Heart left ventricle (tissue), 13 donors: ENCODE measurements around the gene HCN3.
"Not testable (repeated sequence)": the region's sequence is repeated elsewhere in the genome, so short reads cannot be mapped to it uniquely, and the experiment has no call there.

ENCODE experiments used
- POLR2A ChIP-seq, 2 donors: fragments of 450-650 bp; IDR thresholded peaks; one replicate each; pipeline ENCODE4 v1.6.1; 2017; ENCODE audit warnings: antibody characterized with exemption in 2 of 2, mild to moderate bottlenecking in 2 of 2, moderate library complexity in 2 of 2
- TF ChIP-seq, protein P1 (sequence below), 12 donors: fragments of 200-600 bp; sonication (generic) in 4 of 12; IDR thresholded peaks; one replicate each; pipeline versions ENCODE4 v1.5.0 to v1.8.0; 2018 to 2022; ENCODE audit warnings: antibody characterized with exemption in 12 of 12, mild to moderate bottlenecking in 5 of 12
- donor health status: ischemic (EF 13 %, LVEDD 7.1; RV severe dilation, severe dysfunction).
- donor health status: DM: no; HTN: yes; CAD: no.
- donor health status: DM: no; HTN: no; CAD: no.
- donor health status: ischemic (EF 25% LVEDD 6.9; RV normal size, moderate dysfunction).
- donor health status: ischemic (EF 25% LVEDD 5.7; RV mildly dilated, moderate dysfunction).
- donor health status: ischemic (EF 35%, LVEDD 5.7; RV mildly dilated, moderate dysfunction).
- donor health status: nonischemic (EF 11% LVEDD 7.7; RV severe dilation, severe dysfunction).
- donor health status: DM: yes; HTN: yes; CAD: no.
- donor health status: PGD.
- donor health status: ischemic (EF 29% LVEDD 5.4; RV normal size, mild dysfunction).
- donor health status: nonischemic (EF 23%, LVEDD 6.1; RV moderate dilation, normal function).

DNA sequence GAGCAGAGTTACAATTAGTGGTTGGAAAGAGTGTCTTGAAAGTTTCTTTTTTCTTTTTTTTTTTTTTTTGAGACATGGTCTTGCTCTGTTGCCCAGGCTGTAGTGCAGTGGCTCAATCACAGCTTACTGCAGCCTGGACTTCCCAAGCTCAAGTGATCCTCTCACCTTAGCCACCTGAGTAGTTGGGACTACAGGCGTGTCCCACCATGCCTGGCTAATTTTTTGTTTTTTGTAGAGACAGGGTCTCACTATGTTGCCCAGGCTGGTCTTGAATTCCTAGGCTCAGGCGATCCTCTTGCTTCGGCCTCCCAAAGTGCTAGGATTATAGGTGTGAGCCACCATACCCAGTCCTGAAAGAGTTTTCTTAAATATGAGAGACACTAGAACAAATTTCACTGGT is 30.5 kb upstream of the HCN3 start:
- TF ChIP-seq, protein P1, sequence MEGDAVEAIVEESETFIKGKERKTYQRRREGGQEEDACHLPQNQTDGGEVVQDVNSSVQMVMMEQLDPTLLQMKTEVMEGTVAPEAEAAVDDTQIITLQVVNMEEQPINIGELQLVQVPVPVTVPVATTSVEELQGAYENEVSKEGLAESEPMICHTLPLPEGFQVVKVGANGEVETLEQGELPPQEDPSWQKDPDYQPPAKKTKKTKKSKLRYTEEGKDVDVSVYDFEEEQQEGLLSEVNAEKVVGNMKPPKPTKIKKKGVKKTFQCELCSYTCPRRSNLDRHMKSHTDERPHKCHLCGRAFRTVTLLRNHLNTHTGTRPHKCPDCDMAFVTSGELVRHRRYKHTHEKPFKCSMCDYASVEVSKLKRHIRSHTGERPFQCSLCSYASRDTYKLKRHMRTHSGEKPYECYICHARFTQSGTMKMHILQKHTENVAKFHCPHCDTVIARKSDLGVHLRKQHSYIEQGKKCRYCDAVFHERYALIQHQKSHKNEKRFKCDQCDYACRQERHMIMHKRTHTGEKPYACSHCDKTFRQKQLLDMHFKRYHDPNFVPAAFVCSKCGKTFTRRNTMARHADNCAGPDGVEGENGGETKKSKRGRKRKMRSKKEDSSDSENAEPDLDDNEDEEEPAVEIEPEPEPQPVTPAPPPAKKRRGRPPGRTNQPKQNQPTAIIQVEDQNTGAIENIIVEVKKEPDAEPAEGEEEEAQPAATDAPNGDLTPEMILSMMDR (IDR thresholded peaks at IDR 0.05), result not testable (repeated sequence)
- not testable (repeated sequence) for TF ChIP-seq POLR2A (IDR thresholded peaks at IDR 0.05)
